CMK (cell line): ENCODE data around the gene CHI3L2.
A peak's percentile ranks its signal among the peaks of the same experiment; 100 is the strongest.

Experiments used
- DNase-seq: peaks from one replicate; pipeline ENCODE4 v3.0.0-alpha.2; 2010; ENCODE audit warnings: low read depth

CHI3L2 gene

GRCh38 chr1:111227434-111227833, at the start of gene CHI3L2:
CHI3L2 (plus strand) TSS chr1:111227713; CDS start chr1:111227730, 17 bp downstream.
- no peak for DNase-seq

- DNase-seq, result no peak
Observed at GRCh38 chr1:111179968-111180533, 47.5 kb upstream of the CHI3L2 start.

GRCh38 chr1:111182052-111182451, 45.5 kb upstream of the CHI3L2 start:
- DNase-seq, result no peak

GRCh38 chr1:111183308-111184069, 44.0 kb upstream of the CHI3L2 start:
- DNase-seq, result no peak

- DNase-seq, result no peak
Observed at GRCh38 chr1:111184663-111185062, 42.9 kb upstream of the CHI3L2 start.

GRCh38 chr1:111190931-111191451, 36.5 kb upstream of the CHI3L2 start:
- no peak for DNase-seq

GRCh38 chr1:111191496-111191895, 36.0 kb upstream of the CHI3L2 start:
- no peak for DNase-seq

- no peak for DNase-seq
Observed at GRCh38 chr1:111192074-111192473, 35.4 kb upstream of the CHI3L2 start.

GRCh38 chr1:111192658-111193519, 34.6 kb upstream of the CHI3L2 start:
- DNase-seq, result no peak

- DNase-seq, result no peak
Observed at GRCh38 chr1:111193712-111194480, 33.6 kb upstream of the CHI3L2 start.

GRCh38 chr1:111195002-111195684, 32.4 kb upstream of the CHI3L2 start:
- DNase-seq, result no peak

- DNase-seq, result no peak
Observed at GRCh38 chr1:111196213-111196612, 31.3 kb upstream of the CHI3L2 start.

GRCh38 chr1:111197598-111198284, 29.8 kb upstream of the CHI3L2 start:
- DNase-seq, result no peak

GRCh38 chr1:111198836-111199235, 28.7 kb upstream of the CHI3L2 start:
- no peak for DNase-seq

GRCh38 chr1:111199329-111199728, 28.2 kb upstream of the CHI3L2 start:
- no peak for DNase-seq

- peak; percentile 73 for DNase-seq
Observed at GRCh38 chr1:111199881-111200801, 27.4 kb upstream of the CHI3L2 start, which contains the start of gene DENND2D. DENND2D (minus strand) TSS chr1:111200646; CDS start chr1:111200459, 187 bp downstream.

GRCh38 chr1:111200802-111201161, 26.7 kb upstream of the CHI3L2 start:
- DNase-seq, result no peak

GRCh38 chr1:111201275-111202090, 26.0 kb upstream of the CHI3L2 start:
- no peak for DNase-seq

GRCh38 chr1:111202366-111202706, 25.2 kb upstream of the CHI3L2 start:
- no peak for DNase-seq
